ENCODE results near the gene WHRN.

WHRN gene

GRCh38 chr9:114378016-114378415 is 127.3 kb downstream of the WHRN start:
- in situ Hi-C loops (cut with HindIII; ENCODE audit: low pct_ligation_motif_present, low sequenced_read_pairs), result no loop called here
- no peak for DNase-seq
- no peaks in the 10 kb centered on the region for H3K36me3 ChIP-seq (replicated peaks)
- TF ChIP-seq, protein P1, sequence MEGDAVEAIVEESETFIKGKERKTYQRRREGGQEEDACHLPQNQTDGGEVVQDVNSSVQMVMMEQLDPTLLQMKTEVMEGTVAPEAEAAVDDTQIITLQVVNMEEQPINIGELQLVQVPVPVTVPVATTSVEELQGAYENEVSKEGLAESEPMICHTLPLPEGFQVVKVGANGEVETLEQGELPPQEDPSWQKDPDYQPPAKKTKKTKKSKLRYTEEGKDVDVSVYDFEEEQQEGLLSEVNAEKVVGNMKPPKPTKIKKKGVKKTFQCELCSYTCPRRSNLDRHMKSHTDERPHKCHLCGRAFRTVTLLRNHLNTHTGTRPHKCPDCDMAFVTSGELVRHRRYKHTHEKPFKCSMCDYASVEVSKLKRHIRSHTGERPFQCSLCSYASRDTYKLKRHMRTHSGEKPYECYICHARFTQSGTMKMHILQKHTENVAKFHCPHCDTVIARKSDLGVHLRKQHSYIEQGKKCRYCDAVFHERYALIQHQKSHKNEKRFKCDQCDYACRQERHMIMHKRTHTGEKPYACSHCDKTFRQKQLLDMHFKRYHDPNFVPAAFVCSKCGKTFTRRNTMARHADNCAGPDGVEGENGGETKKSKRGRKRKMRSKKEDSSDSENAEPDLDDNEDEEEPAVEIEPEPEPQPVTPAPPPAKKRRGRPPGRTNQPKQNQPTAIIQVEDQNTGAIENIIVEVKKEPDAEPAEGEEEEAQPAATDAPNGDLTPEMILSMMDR (IDR thresholded peaks at IDR 0.05; ENCODE audit: low read depth, low read length, missing control alignments), result no peak
- H3K27me3 ChIP-seq (replicated peaks), result no peaks in the 10 kb centered on the region
- H3K27ac ChIP-seq, result no peak overlapping the region
- H3K4me3 ChIP-seq (ENCODE audit: low read depth, low read length), result no peak overlapping the region

GRCh38 chr9:114376586-114377445 is 128.5 kb downstream of the WHRN start:
- DNase-seq, result no peak
- in situ Hi-C loops (cut with HindIII; ENCODE audit: low pct_ligation_motif_present, low sequenced_read_pairs), result no loop called here
- H3K27ac ChIP-seq, result no peak overlapping the region
- no peaks in the 10 kb centered on the region for H3K36me3 ChIP-seq (replicated peaks)
- TF ChIP-seq, protein P1 (IDR thresholded peaks at IDR 0.05; ENCODE audit: low read depth, low read length, missing control alignments), result no peak
- no peak overlapping the region for H3K4me3 ChIP-seq (ENCODE audit: low read depth, low read length)
- no peaks in the 10 kb centered on the region for H3K27me3 ChIP-seq (replicated peaks)

DNA sequence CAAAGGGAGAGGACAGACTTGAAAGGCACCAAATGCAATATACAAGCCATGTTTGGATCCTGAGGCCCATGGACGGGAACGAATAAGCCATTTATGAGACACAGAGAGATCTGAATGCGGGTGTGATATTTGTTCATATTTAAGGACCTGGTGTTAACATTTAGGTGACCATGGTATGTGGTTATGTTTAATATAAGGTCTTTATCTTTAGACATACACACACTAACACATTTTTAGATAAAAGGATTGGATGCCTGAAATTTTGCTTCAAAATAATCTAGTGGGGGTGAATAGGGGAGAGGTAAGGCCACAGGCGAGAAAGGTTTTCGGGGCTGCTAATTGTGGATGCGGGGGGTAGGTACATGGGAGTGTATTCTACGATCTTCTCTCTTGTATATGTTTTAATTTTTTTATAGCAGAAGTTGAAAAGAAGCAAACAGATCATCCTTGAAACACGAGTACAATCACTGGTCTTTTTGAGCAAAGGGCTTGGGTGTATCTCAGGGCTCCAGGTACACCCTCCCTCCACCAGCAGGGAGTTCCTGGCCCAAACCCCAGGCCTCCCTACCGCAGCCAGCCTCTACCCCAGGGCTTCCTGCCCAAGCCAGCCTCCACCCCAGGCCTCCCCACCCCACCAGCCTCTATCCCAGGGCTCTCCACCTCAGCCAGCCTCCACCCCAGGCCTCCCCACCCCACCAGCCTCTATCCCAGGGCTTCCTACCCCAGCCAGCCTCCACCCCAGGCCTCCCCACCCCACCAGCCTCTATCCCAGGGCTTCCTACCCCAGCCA is 129.7 kb downstream of the WHRN start:
- Histone ChIP-seq H3K36me3 (replicated peaks) (no peaks in the 10 kb centered on the region), H3K27me3 (replicated peaks) (no peaks in the 10 kb centered on the region), H3K4me3 (ENCODE audit: low read depth, low read length) (no peak overlapping the region), H3K27ac (no peak overlapping the region)
- TF ChIP-seq, protein P1 (IDR thresholded peaks at IDR 0.05; ENCODE audit: low read depth, low read length, missing control alignments), result no peak
- in situ Hi-C loops (cut with HindIII; ENCODE audit: low pct_ligation_motif_present, low sequenced_read_pairs), result no loop called here
- no peak for DNase-seq

DNA sequence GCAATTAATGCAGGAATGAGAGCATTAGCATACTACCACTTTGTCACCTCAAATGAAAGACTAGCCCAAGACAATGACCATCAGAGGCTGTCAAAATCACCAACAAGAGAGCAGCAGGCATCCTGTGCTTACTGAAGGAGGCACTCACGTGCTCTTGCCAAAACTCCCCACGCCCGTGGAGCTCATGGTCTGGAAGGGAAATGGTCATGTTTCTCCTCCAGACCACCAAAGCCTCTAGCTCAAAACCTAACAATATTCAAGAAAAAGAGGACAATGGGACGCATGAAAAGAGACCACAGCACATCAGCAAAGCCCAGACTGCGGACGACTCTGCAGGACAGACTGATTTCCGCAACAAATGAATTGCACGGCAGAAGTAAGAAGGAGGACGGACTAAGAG is 130.3 kb downstream of the WHRN start:
- in situ Hi-C loops (cut with HindIII; ENCODE audit: low pct_ligation_motif_present, low sequenced_read_pairs), result no loop called here
- no peaks in the 10 kb centered on the region for H3K36me3 ChIP-seq (replicated peaks)
- H3K27ac ChIP-seq, result no peak overlapping the region

GRCh38 chr9:114373960-114374730 is 131.1 kb downstream of the WHRN start:
- DNase-seq, result no peak
- in situ Hi-C loops (cut with HindIII; ENCODE audit: low pct_ligation_motif_present, low sequenced_read_pairs), result no loop called here
- no peaks in the 10 kb centered on the region for H3K27me3 ChIP-seq (replicated peaks)
- H3K27ac ChIP-seq, result no peak overlapping the region
- TF ChIP-seq, protein P1 (IDR thresholded peaks at IDR 0.05; ENCODE audit: low read depth, low read length, missing control alignments), result no peak
- H3K4me3 ChIP-seq (ENCODE audit: low read depth, low read length), result no peak overlapping the region
- no peaks in the 10 kb centered on the region for H3K36me3 ChIP-seq (replicated peaks)

More for the DNA sequence above, 130.3 kb downstream of the WHRN start:
- TF ChIP-seq, protein P1 (IDR thresholded peaks at IDR 0.05; ENCODE audit: low read depth, low read length, missing control alignments), result no peak
- Histone ChIP-seq H3K27me3 (replicated peaks) (no peaks in the 10 kb centered on the region), H3K4me3 (ENCODE audit: low read depth, low read length) (no peak overlapping the region)
- DNase-seq, result no peak

Measured in brain microvascular endothelial cell (primary cell).